A673 (cell line): ENCODE data around the gene LRRC27.

Experiments
- EZH2 ChIP-seq: fragments of 200-600 bp; sonication (generic); IDR thresholded peaks from 2 replicates; pipeline ENCODE4 v1.6.1; 2017; ENCODE audit warnings: borderline replicate concordance, low read depth, mild to moderate bottlenecking, mixed read lengths, antibody characterized with exemption, low read length; ENCODE audit not compliant: poor library complexity, severe bottlenecking
- TF ChIP-seq, protein P1 (sequence below): fragments of 300-800, 200-600 bp; sonication (generic); conservative IDR thresholded peaks from 2 replicates; pipeline ENCODE4 v1.5.1; 2017; ENCODE audit warnings: low read depth, mild to moderate bottlenecking, antibody characterized with exemption, low read length, moderate library complexity, mixed read lengths

DNA sequence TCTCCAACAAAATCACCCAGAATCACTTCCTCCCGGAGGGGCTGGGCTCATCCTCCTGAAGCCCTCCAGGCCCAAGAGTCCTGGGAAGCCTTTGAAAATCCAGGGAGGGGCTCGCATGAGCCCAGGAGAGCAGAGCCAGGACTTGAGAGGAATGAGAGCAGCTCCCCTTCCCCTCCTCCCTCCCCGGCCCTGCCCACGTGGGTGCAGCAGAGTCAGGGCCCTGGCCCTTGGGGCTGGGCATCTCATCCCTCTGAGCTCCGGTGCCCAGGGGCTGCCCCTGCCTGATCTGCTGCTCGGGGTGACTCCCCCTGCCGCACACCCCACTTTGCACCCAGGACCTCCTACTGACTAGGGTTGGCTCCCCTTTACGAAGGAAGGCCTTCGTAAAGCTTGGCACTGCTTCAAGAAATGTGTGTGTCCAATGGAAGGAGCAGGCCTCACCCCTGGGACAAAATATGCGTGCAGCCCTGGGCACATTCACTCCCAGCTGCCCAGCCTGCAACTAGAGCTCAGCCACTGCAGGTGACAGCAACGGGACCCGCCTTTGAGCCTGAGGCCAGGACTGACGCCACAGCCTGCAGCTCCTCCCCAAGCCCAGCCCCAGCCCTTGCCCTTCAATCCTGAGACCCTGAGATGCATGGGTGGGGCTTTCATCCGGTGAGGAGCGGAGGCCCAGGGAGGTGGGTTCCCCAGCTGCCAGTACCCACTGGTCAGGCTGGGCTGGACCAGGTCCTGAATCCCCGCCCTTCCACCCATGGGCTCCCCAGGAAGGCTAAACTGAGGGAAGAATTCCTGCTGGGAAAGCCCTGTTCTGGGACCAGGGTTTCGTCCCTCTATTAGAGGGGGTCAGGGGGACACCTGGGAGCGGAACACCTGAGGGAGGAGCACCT is 86.8 kb downstream of the LRRC27 start:
- TF ChIP-seq, protein P1, sequence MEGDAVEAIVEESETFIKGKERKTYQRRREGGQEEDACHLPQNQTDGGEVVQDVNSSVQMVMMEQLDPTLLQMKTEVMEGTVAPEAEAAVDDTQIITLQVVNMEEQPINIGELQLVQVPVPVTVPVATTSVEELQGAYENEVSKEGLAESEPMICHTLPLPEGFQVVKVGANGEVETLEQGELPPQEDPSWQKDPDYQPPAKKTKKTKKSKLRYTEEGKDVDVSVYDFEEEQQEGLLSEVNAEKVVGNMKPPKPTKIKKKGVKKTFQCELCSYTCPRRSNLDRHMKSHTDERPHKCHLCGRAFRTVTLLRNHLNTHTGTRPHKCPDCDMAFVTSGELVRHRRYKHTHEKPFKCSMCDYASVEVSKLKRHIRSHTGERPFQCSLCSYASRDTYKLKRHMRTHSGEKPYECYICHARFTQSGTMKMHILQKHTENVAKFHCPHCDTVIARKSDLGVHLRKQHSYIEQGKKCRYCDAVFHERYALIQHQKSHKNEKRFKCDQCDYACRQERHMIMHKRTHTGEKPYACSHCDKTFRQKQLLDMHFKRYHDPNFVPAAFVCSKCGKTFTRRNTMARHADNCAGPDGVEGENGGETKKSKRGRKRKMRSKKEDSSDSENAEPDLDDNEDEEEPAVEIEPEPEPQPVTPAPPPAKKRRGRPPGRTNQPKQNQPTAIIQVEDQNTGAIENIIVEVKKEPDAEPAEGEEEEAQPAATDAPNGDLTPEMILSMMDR: no peak
- no peak for TF ChIP-seq EZH2
